B cell (primary cell): Measurements from ENCODE around the gene SMIM14. TPM values are rescaled to one million over a fixed set of nuclear protein-coding genes. Genes with fewer than 3 reads are reported as not detected.

Experiments used
- ATAC-seq: fragments of 200-7000 bp; cut with Tn5 transposase; one replicate; pipeline ENCODE4 v1.10.0; 2021; ENCODE audit warnings: low read depth, mild to moderate bottlenecking, moderate number of reproducible peaks, moderate library complexity
- CTCF ChIA-PET: fragments of 350-600 bp; sonication (Branson Sonifier 250); formaldehyde crosslinking; loops from one replicate; lab custom pipeline; 2021; ENCODE audit warnings: antibody characterized with exemption, inconsistent platforms; lab: Charles Lee
- POLR2A ChIA-PET: fragments of 350-600 bp; sonication (Branson Sonifier 250); formaldehyde crosslinking; loops from one replicate; lab custom pipeline; 2021; ENCODE audit warnings: antibody characterized with exemption; lab: Charles Lee
- DNase-seq: peaks from one replicate; pipeline ENCODE4 v3.0.0; 2013
- H2AFZ ChIP-seq: 2 replicates; pipeline ENCODE4 v1.6.1; 2012; ENCODE audit warnings: mild to moderate bottlenecking, low read depth, low read length; ENCODE audit not compliant: insufficient read depth, poor library complexity, severe bottlenecking
- H3K27ac ChIP-seq, 2 donors: 1 replicate in 1 of 2; 2 replicates in 1 of 2; pipeline ENCODE4 v1.5.1; 2012 to 2013; ENCODE audit warnings: low read length in 2 of 2, mild to moderate bottlenecking in 2 of 2, moderate library complexity in 1 of 2
- H3K27me3 ChIP-seq, 4 experiments: fragments of 200-600 bp in 1 of 4; sonication (generic) in 1 of 4; replicated peaks in 1 of 4; 1 replicate in 2 of 4; 2 replicates in 2 of 4; pipeline versions ENCODE4 v1.6.1 to v1.7.0; 2013 to 2016; ENCODE audit warnings: low read length in 3 of 4, mild to moderate bottlenecking in 2 of 4, mixed read lengths in 1 of 4, moderate library complexity in 1 of 4; ENCODE audit not compliant: insufficient read depth in 4 of 4, control insufficient read depth in 3 of 4; ENCODE audit errors: control extremely low read depth in 1 of 4
- H3K36me3 ChIP-seq, 2 experiments: replicated peaks in 1 of 2; 1 replicate in 1 of 2; 2 replicates in 1 of 2; pipeline versions ENCODE4 v1.6.1 to v1.7.1; 2013; ENCODE audit warnings: low read length in 1 of 2; ENCODE audit not compliant: insufficient read depth in 2 of 2, control insufficient read depth in 1 of 2; ENCODE audit errors: control extremely low read depth in 1 of 2, extremely low read depth in 1 of 2
- H3K4me1 ChIP-seq, 2 donors: fragments of 200-600 bp in 1 of 2; sonication (generic) in 1 of 2; 1 replicate in 1 of 2; 2 replicates in 1 of 2; pipeline versions ENCODE4 v1.5.1 to v1.6.1; 2013 to 2017; ENCODE audit warnings: low read length in 2 of 2; ENCODE audit not compliant: control insufficient read depth in 2 of 2, insufficient read depth in 2 of 2
- H3K4me2 ChIP-seq: replicated peaks from 2 replicates; pipeline ENCODE3; 2012; ENCODE audit warnings: mild to moderate bottlenecking, low read depth, low read length; ENCODE audit not compliant: poor library complexity, severe bottlenecking
- H3K4me3 ChIP-seq, 5 experiments: fragments of 200-600 bp in 1 of 5; sonication (generic) in 1 of 5; 1 replicate in 3 of 5; 2 replicates in 2 of 5; pipeline versions ENCODE4 v1.5.1 to v1.7.0; 2011 to 2016; ENCODE audit warnings: low read length in 4 of 5, mild to moderate bottlenecking in 4 of 5, low read depth in 2 of 5, control low read depth in 1 of 5, moderate library complexity in 1 of 5; ENCODE audit not compliant: insufficient read depth in 1 of 5; ENCODE audit errors: control extremely low read depth in 1 of 5, extremely low read depth in 1 of 5
- H3K79me2 ChIP-seq: fragments of 200-600 bp; sonication (generic); one replicate; pipeline ENCODE4 v1.6.0; 2016; ENCODE audit warnings: low read length; ENCODE audit not compliant: control insufficient read depth, insufficient read depth
- H3K9ac ChIP-seq: fragments of 200-600 bp; sonication (generic); 2 replicates; pipeline ENCODE4 v1.6.1; 2017; ENCODE audit warnings: mild to moderate bottlenecking, low read length, moderate library complexity
- H3K9me3 ChIP-seq, 3 donors: one replicate each; pipeline versions ENCODE4 v1.6.1 to v1.7.1; 2013; ENCODE audit warnings: low read length in 2 of 3; ENCODE audit not compliant: control insufficient read depth in 2 of 3, insufficient read depth in 1 of 3; ENCODE audit errors: control extremely low read depth in 1 of 3
- H4K20me1 ChIP-seq: 2 replicates; pipeline ENCODE4 v1.6.0; 2012; ENCODE audit warnings: mild to moderate bottlenecking, low read length; ENCODE audit not compliant: insufficient read depth, control insufficient read depth, poor library complexity, severe bottlenecking
- H3K27ac Mint-ChIP-seq: one replicate; pipeline ENCODE4 v1.8.0; 2021; ENCODE audit warnings: mixed read lengths
- H3K27me3 Mint-ChIP-seq: one replicate; pipeline ENCODE4 v1.8.0; 2021; ENCODE audit warnings: mixed read lengths
- H3K4me1 Mint-ChIP-seq: one replicate; pipeline ENCODE4 v1.8.0; 2021; ENCODE audit warnings: mixed read lengths
- H3K4me3 Mint-ChIP-seq: one replicate; pipeline ENCODE4 v1.8.0; 2021; ENCODE audit warnings: mixed read lengths
- H3K9me3 Mint-ChIP-seq: one replicate; pipeline ENCODE4 v1.8.0; 2022; ENCODE audit warnings: mixed read lengths; ENCODE audit not compliant: insufficient read depth
- CTCF ChIP-seq: fragments of 200-600 bp; IDR thresholded peaks from one replicate; pipeline ENCODE4 v1.8.0; 2022; ENCODE audit warnings: antibody characterized with exemption, mild to moderate bottlenecking
- EZH2 ChIP-seq: IDR thresholded peaks from 2 replicates; pipeline ENCODE4 v1.6.1; 2012; ENCODE audit warnings: borderline replicate concordance, low read depth, mild to moderate bottlenecking, moderate library complexity, low read length; ENCODE audit not compliant: insufficient read depth, poor library complexity, severe bottlenecking
- WGBS: methylation state at CpG from one replicate; pipeline ENCODE4 v1.1.5; 2013; ENCODE audit warnings: missing lambda C conversion rate; ENCODE audit not compliant: insufficient coverage; 5-methylcytosine and 5-hydroxymethylcytosine counted together
- intact Hi-C: fragments of 100-400 bp; cut with micrococcal nuclease; formaldehyde crosslinking; loops from one replicate; pipeline ENCODE4 v1.10.0; 2022
- polyA plus RNA-seq: library from polyadenylated mRNA; depleted of rRNA; stranded (reverse); fragments of >200 nt; gene quantifications from 2 replicates; pipeline ENCODE4 v1.2.3, GENCODE V29; 2012
- total RNA-seq, 2 donors: library from RNA; stranded (reverse); fragments of 120-200 nt in 1 of 2; gene quantifications; 1 replicate in 1 of 2; 2 replicates in 1 of 2; pipeline versions ENCODE4 v1.2.3 to v1.2.4, GENCODE V29; 2013 to 2022

Gene SMIM14
- total and polyA plus RNA-seq, 2 donors (not counting 1 experiment from before 2014, with no cell fraction given): 38.9 to 56.0 TPM

GRCh38 chr4:39596971-39597370 is 41.7 kb downstream of the SMIM14 start:
- DNase-seq (no peak), ATAC-seq (no peak)
- Histone ChIP-seq H3K4me2 (no peak overlapping the region), H3K9me3 (no peaks in the 10 kb centered on the region), H3K79me2 (peaks cover 66% of the 10 kb centered on the region), H3K36me3 (peaks cover 13 to 39% of the 10 kb centered on the region in 2 experiments), H2AFZ (no peak overlapping the region), H3K27me3 (no peaks in the 10 kb centered on the region), H3K4me1 (peaks cover 5 to 8% of the 10 kb centered on the region in 2 donors), H3K9ac (no peak overlapping the region), H4K20me1 (no peaks in the 10 kb centered on the region), H3K4me3 (no peak overlapping the region), H3K27ac (peak overlapping the region in 1 of 2 donors; percentile 45)
- ChIA-PET POLR2A (no interaction called here), CTCF (no interaction called here)
- Mint-ChIP-seq H3K4me1 (peaks cover 17% of the 10 kb centered on the region), H3K4me3 (no peak overlapping the region), H3K27me3 (no peaks in the 10 kb centered on the region), H3K9me3 (no peaks in the 10 kb centered on the region), H3K27ac (no peak overlapping the region)
- TF ChIP-seq EZH2 (no peak), CTCF (no peak)
- intact Hi-C loops: loop anchor here (5.0 kb wide), 1 partner anchor 35 kb away; no protein-coding TSS in a partner anchor
- WGBS: 100% methylated on average over 1 of the region's 3 CpGs

- POLR2A ChIA-PET: interaction anchor here (0.6 to 1.2 kb wide), 2 partner anchors 34 to 129 kb away, joined by 3 to 5 read pairs; no protein-coding TSS in a partner anchor
These were observed 47.4 kb downstream of the SMIM14 start for GRCh38 chr4:39591290-39591689.

More at GRCh38 chr4:39591290-39591689, 47.4 kb downstream of the SMIM14 start:
- H3K36me3 ChIP-seq: peaks cover 9 to 27% of the 10 kb centered on the region in 2 experiments
- WGBS: 100% methylated on average over 2 of the region's 5 CpGs
- Mint-ChIP-seq H3K27ac (peak overlapping the region; percentile 44), H3K9me3 (no peaks in the 10 kb centered on the region), H3K4me3 (no peak overlapping the region), H3K4me1 (peaks cover 13% of the 10 kb centered on the region), H3K27me3 (no peaks in the 10 kb centered on the region)
- CTCF ChIA-PET: no interaction called here
- DNase-seq: no peak
- H3K4me1 ChIP-seq: no peaks in the 10 kb centered on the region
- H3K9me3 ChIP-seq: no peaks in the 10 kb centered on the region
- TF ChIP-seq CTCF (no peak), EZH2 (no peak)
- H3K4me3 ChIP-seq: no peak overlapping the region
- no peak for ATAC-seq
- intact Hi-C loops: no loop called here
- peak overlapping the region in 1 of 2 donors; percentile 21 for H3K27ac ChIP-seq
- no peaks in the 10 kb centered on the region for H3K27me3 ChIP-seq
- no peak overlapping the region for H2AFZ ChIP-seq
- no peak overlapping the region for H3K4me2 ChIP-seq
- H3K79me2 ChIP-seq: peaks cover 70% of the 10 kb centered on the region
- peaks cover 8% of the 10 kb centered on the region for H4K20me1 ChIP-seq
- H3K9ac ChIP-seq: no peak overlapping the region
